ENCODE results near the gene PTPRS.
A peak's percentile ranks its signal among the peaks of the same experiment; 100 is the strongest.

Gene PTPRS

GRCh38 chr19:5355693-5356092, 15.1 kb upstream of the PTPRS start:
- in situ Hi-C loops (cut with HindIII; ENCODE audit: low sequenced_read_pairs), result no loop called here
- no peak for DNase-seq (ENCODE audit: low read depth)
- no peak overlapping the region for H3K4me3 ChIP-seq (ENCODE audit: low read depth, low read length)
- no peak for TF ChIP-seq CTCF (IDR thresholded peaks at IDR 0.05; ENCODE audit: low read depth, low read length, missing control alignments)

- no peak for TF ChIP-seq CTCF (IDR thresholded peaks at IDR 0.05; ENCODE audit: low read depth, low read length, missing control alignments)
Measured at GRCh38 chr19:5355076-5355475, 14.5 kb upstream of the PTPRS start.

GRCh38 chr19:5354403-5354802, 13.8 kb upstream of the PTPRS start:
- no peak for DNase-seq (ENCODE audit: low read depth)

More at GRCh38 chr19:5355076-5355475, 14.5 kb upstream of the PTPRS start:
- DNase-seq (ENCODE audit: low read depth), result no peak
- in situ Hi-C loops (cut with HindIII; ENCODE audit: low sequenced_read_pairs), result no loop called here
- H3K4me3 ChIP-seq (ENCODE audit: low read depth, low read length), result no peak overlapping the region

GRCh38 chr19:5352229-5352763, 11.7 kb upstream of the PTPRS start:
- DNase-seq (ENCODE audit: low read depth), result no peak
- in situ Hi-C loops (cut with HindIII; ENCODE audit: low sequenced_read_pairs), result no loop called here
- H3K4me3 ChIP-seq (ENCODE audit: low read depth, low read length), result no peak overlapping the region
- no peak for TF ChIP-seq CTCF (IDR thresholded peaks at IDR 0.05; ENCODE audit: low read depth, low read length, missing control alignments)

More at GRCh38 chr19:5354403-5354802, 13.8 kb upstream of the PTPRS start:
- H3K4me3 ChIP-seq (ENCODE audit: low read depth, low read length), result no peak overlapping the region
- TF ChIP-seq CTCF (IDR thresholded peaks at IDR 0.05; ENCODE audit: low read depth, low read length, missing control alignments), result peak; percentile 41
- in situ Hi-C loops (cut with HindIII; ENCODE audit: low sequenced_read_pairs), result no loop called here

GRCh38 chr19:5351731-5352228, 11.2 kb upstream of the PTPRS start:
- no peak for TF ChIP-seq CTCF (IDR thresholded peaks at IDR 0.05; ENCODE audit: low read depth, low read length, missing control alignments)
- in situ Hi-C loops (cut with HindIII; ENCODE audit: low sequenced_read_pairs), result no loop called here
- no peak overlapping the region for H3K4me3 ChIP-seq (ENCODE audit: low read depth, low read length)
- DNase-seq (ENCODE audit: low read depth), result no peak

GRCh38 chr19:5349041-5349440, 8.4 kb upstream of the PTPRS start:
- in situ Hi-C loops (cut with HindIII; ENCODE audit: low sequenced_read_pairs), result loop anchor here (10.0 kb wide), 1 partner anchor 94 kb away; no protein-coding TSS in a partner anchor
- no peak overlapping the region for H3K4me3 ChIP-seq (ENCODE audit: low read depth, low read length)
- peak; percentile 12 for TF ChIP-seq CTCF (IDR thresholded peaks at IDR 0.05; ENCODE audit: low read depth, low read length, missing control alignments)
- no peak for DNase-seq (ENCODE audit: low read depth)
